NB4 (cell line): ENCODE data around the gene PLD4.
"Not testable (repeated sequence)": the region's sequence is repeated elsewhere in the genome, so short reads cannot be mapped to it uniquely, and the experiment has no call there.

Experiments used
- MYC ChIP-seq: IDR thresholded peaks from 2 replicates; pipeline ENCODE4 v1.6.1; 2011; ENCODE audit warnings: low read depth, low read length
- POLR2A ChIP-seq: IDR thresholded peaks from 2 replicates; pipeline ENCODE4 v1.6.1; 2011; ENCODE audit warnings: mild to moderate bottlenecking; ENCODE audit not compliant: insufficient read length; ENCODE audit errors: extremely low read depth
- TF ChIP-seq, protein P1 (sequence below): IDR thresholded peaks from one replicate; pipeline ENCODE4 v1.5.1; 2012; ENCODE audit warnings: low read depth, low read length
- TF ChIP-seq, protein P2 (sequence below): IDR thresholded peaks from 2 replicates; pipeline ENCODE4 v1.6.1; 2011; ENCODE audit warnings: low read depth, low read length

DNA sequence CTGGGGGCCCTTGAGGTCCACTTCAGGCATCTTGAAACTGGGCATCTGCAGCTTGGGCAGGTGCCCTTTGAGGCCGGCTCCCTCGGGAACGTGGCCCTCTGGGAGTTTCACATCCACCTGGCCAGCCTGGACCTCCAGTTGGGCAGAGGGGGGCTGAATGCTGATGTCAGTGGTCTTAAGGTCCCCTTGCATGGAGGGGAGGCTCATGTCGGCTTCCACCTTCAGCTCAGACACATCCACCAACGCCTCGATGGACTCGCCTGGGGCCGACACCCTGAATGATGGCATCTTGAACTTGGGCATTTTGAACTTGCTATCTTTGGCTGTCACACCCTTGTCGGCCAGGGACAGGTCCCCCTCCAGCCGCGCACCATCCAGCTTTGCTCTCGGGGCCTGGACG lies 22.5 kb downstream of the PLD4 start:
- TF ChIP-seq, protein P1, sequence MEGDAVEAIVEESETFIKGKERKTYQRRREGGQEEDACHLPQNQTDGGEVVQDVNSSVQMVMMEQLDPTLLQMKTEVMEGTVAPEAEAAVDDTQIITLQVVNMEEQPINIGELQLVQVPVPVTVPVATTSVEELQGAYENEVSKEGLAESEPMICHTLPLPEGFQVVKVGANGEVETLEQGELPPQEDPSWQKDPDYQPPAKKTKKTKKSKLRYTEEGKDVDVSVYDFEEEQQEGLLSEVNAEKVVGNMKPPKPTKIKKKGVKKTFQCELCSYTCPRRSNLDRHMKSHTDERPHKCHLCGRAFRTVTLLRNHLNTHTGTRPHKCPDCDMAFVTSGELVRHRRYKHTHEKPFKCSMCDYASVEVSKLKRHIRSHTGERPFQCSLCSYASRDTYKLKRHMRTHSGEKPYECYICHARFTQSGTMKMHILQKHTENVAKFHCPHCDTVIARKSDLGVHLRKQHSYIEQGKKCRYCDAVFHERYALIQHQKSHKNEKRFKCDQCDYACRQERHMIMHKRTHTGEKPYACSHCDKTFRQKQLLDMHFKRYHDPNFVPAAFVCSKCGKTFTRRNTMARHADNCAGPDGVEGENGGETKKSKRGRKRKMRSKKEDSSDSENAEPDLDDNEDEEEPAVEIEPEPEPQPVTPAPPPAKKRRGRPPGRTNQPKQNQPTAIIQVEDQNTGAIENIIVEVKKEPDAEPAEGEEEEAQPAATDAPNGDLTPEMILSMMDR = not testable (repeated sequence)
- TF ChIP-seq POLR2A, MYC: not testable (repeated sequence)
- TF ChIP-seq, protein P2, sequence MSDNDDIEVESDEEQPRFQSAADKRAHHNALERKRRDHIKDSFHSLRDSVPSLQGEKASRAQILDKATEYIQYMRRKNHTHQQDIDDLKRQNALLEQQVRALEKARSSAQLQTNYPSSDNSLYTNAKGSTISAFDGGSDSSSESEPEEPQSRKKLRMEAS = not testable (repeated sequence)
